ENCODE results near the gene GASK1B. TPM values are rescaled to one million over a fixed set of nuclear protein-coding genes. Genes with fewer than 3 reads are reported as not detected.

GASK1B gene
- total and polyA plus RNA-seq, 8 donors, result 21.7 to 56.8 (median 24.2) TPM

- no peak for TF ChIP-seq CTCF (IDR thresholded peaks at IDR 0.05)
Measured at GRCh38 chr4:158163941-158164767, 8.7 kb downstream of the GASK1B start.

GRCh38 chr4:158162631-158163030 lies 10.2 kb downstream of the GASK1B start:
- ATAC-seq, result no peak
- Histone ChIP-seq H3K4me3 (no peak overlapping the region), H3K4me1 (peaks cover 0 to 24% of the 10 kb centered on the region in 2 donors), H3K27me3 (no peaks in the 10 kb centered on the region), H3K9me3 (no peaks in the 10 kb centered on the region), H3K27ac (peak overlapping the region in 1 of 2 donors; percentile 58), H3K36me3 (no peaks in the 10 kb centered on the region)
- no peak for DNase-seq
- intact Hi-C loops (cut with DNase I), result no loop called here
- TF ChIP-seq CTCF (IDR thresholded peaks at IDR 0.05), result no peak

More at GRCh38 chr4:158163941-158164767, 8.7 kb downstream of the GASK1B start:
- no peak overlapping the region for H3K4me3 ChIP-seq
- ATAC-seq (no peak), DNase-seq (no peak)
- H3K27me3 ChIP-seq, result no peaks in the 10 kb centered on the region
- intact Hi-C loops (cut with DNase I), result no loop called here
- H3K4me1 ChIP-seq, result peaks cover 0 to 25% of the 10 kb centered on the region in 2 donors
- H3K27ac ChIP-seq, result no peak overlapping the region
- H3K36me3 ChIP-seq, result no peaks in the 10 kb centered on the region
- no peaks in the 10 kb centered on the region for H3K9me3 ChIP-seq

- Histone ChIP-seq H3K9me3 (no peaks in the 10 kb centered on the region), H3K4me3 (no peak overlapping the region), H3K36me3 (no peaks in the 10 kb centered on the region), H3K27ac (peak overlapping the region; percentile 53 to 58), H3K27me3 (no peaks in the 10 kb centered on the region), H3K4me1 (peaks cover 0 to 24% of the 10 kb centered on the region in 2 donors)
- intact Hi-C loops (cut with DNase I), result no loop called here
- no peak for TF ChIP-seq CTCF (IDR thresholded peaks at IDR 0.05)
- DNase-seq (peak in 1 of 4 donors; percentile 37), ATAC-seq (peak; percentile 81)
Measured at GRCh38 chr4:158161551-158162354, 11.1 kb downstream of the GASK1B start.

- Histone ChIP-seq H3K27ac (no peak overlapping the region), H3K27me3 (no peaks in the 10 kb centered on the region), H3K36me3 (peaks cover 0 to 5% of the 10 kb centered on the region in 2 donors), H3K4me1 (peaks cover 0 to 21% of the 10 kb centered on the region in 2 donors), H3K9me3 (no peaks in the 10 kb centered on the region), H3K4me3 (no peak overlapping the region)
- TF ChIP-seq CTCF (IDR thresholded peaks at IDR 0.05), result no peak
- DNase-seq (no peak), ATAC-seq (no peak)
- intact Hi-C loops (cut with DNase I), result no loop called here
Measured at GRCh38 chr4:158159718-158160094, 13.1 kb downstream of the GASK1B start.

All from left lung (tissue), 10 donors.